IgD-negative memory B cell (primary cell): Measurements from ENCODE around the gene ATPAF1. TPM values are rescaled to one million over a fixed set of nuclear protein-coding genes. Genes with fewer than 3 reads are reported as not detected.

Experiments
- H3K27ac Mint-ChIP-seq, 3 donors: one replicate each; pipeline ENCODE4 v1.8.0; 2020 to 2022; ENCODE audit warnings: mild to moderate bottlenecking in 3 of 3, mixed read lengths in 3 of 3, moderate library complexity in 1 of 3
- H3K27me3 Mint-ChIP-seq: one replicate; pipeline ENCODE4 v1.8.0; 2021; ENCODE audit warnings: mixed read lengths
- H3K36me3 Mint-ChIP-seq: one replicate; pipeline ENCODE4 v1.8.0; 2020; ENCODE audit warnings: mild to moderate bottlenecking, mixed read lengths
- H3K4me1 Mint-ChIP-seq, 3 donors: one replicate each; pipeline ENCODE4 v1.8.0; 2020 to 2022; ENCODE audit warnings: mixed read lengths in 3 of 3, mild to moderate bottlenecking in 1 of 3
- H3K4me3 Mint-ChIP-seq, 4 donors: one replicate each; pipeline ENCODE4 v1.8.0; 2020 to 2022; ENCODE audit warnings: mild to moderate bottlenecking in 4 of 4, mixed read lengths in 4 of 4, moderate library complexity in 3 of 4
- H3K9me3 Mint-ChIP-seq, 3 donors: one replicate each; pipeline ENCODE4 v1.8.0; 2020 to 2021; ENCODE audit warnings: mixed read lengths in 3 of 3, mild to moderate bottlenecking in 1 of 3
- polyA plus RNA-seq: library from polyadenylated mRNA; unstranded; fragments of 300-500 nt; fragmentation: Illumina TruSeq; gene quantifications from one replicate; pipeline ENCODE4 v1.2.3, GENCODE V29; 2021

The ATPAF1 gene
- polyA plus RNA-seq, 1 donor from 2014 or later, result 55.1 TPM

DNA sequence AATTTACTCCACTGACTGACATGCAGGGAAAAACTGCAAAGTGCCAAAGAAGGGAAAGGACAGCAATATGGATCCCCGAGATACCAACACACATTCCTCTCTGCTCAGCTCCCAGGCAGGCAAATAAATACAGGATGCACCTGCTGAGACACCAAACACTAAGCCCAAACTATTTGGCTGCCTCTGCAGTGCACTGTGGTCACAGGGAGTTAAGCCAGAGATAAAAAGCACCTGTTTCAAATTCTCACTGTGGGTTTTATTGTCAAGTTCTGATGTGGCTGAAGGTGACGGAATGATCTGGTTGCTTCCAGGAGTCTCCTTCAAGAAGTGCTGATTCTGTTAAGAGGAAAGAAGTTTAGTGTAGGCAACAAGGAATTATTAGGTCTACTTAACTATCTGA, 21.2 kb upstream of the ATPAF1 start:
- Mint-ChIP-seq H3K4me3 (no peak overlapping the region), H3K4me1 (no peaks in the 10 kb centered on the region), H3K27ac (peak overlapping the region in 1 of 3 donors; percentile 28), H3K36me3 (peaks cover 3% of the 10 kb centered on the region), H3K27me3 (no peaks in the 10 kb centered on the region), H3K9me3 (no peaks in the 10 kb centered on the region)

DNA sequence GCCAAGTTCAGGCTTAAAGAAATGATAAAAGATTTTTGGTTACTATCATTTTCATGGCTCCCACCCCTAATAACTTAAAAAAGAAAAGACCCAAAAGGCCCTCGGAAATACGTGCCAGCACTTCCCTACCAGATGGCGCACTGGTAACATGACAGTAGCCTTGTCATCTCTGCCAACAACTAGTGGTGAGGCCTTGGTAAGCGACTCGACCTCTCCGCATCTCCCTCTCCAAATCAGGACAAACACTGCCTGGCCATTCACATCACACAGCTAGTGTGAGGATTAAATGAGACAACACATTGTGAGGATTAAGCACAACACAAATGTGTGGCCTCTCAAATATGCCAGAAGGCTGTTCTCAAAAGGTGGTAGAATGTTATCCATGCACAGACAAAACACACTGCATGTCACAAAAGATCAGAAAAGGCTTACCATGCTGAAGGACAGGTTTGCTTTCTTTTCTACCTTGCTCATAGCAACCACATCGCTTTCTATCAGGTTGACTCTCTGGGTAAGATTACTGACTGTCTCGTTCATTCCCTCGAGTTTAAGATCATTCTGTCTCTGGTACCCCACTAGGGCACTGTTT, 19.9 kb upstream of the ATPAF1 start:
- Mint-ChIP-seq H3K4me1 (no peaks in the 10 kb centered on the region), H3K36me3 (peaks cover 3% of the 10 kb centered on the region), H3K27ac (no peak overlapping the region), H3K4me3 (no peak overlapping the region), H3K27me3 (no peaks in the 10 kb centered on the region), H3K9me3 (no peaks in the 10 kb centered on the region)

DNA sequence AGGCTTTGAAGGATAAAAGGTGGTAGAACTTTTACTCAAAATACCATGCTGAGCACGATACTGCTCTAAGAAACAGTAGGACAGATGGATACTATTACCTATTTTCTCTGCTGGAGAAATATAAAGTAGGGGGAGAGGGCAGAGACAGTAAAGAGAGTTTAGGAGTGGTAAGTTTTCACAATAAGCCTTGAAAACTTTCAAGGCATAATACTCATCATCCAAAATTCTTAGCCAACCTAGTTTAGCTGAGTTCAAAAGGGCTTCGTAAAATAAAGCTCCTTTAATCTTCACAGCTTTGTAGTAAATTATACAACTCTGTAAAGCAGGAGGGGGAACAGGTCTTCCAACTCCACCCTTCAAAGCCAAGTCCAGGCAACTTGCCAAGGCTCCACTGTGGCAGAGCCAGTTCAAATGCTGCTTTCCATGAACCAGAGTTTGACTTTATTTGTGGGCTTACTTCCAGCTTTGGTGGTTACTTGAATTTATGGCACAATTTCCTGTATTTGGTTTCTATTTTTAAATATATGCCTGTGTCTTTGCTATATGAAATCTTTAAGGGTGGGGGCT, 19.0 kb upstream of the ATPAF1 start:
- Mint-ChIP-seq H3K27me3 (no peaks in the 10 kb centered on the region), H3K36me3 (peaks cover 3% of the 10 kb centered on the region), H3K4me3 (no peak overlapping the region), H3K4me1 (no peaks in the 10 kb centered on the region), H3K27ac (peak overlapping the region in 1 of 3 donors; percentile 50), H3K9me3 (no peaks in the 10 kb centered on the region)

DNA sequence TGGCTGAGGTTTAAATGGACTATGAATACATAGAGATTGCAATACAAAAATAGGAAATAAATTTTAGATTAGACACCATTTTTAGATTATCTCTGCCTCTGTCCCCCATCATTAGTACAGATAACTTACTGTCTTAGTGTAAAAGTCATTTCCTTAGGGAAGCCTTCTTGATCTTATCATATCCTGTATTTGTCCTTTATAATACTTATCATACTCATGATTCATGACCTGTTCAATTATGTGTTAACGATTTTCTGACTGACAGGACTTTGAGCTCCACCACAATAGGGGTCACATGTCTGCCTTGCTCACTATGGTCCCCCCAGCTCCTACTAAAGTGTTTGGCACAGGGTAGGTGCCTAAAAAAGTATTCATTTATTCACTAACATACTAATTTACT, 18.1 kb upstream of the ATPAF1 start:
- Mint-ChIP-seq H3K4me1 (no peaks in the 10 kb centered on the region), H3K4me3 (no peak overlapping the region), H3K9me3 (no peaks in the 10 kb centered on the region), H3K27ac (no peak overlapping the region), H3K27me3 (no peaks in the 10 kb centered on the region), H3K36me3 (no peaks in the 10 kb centered on the region)

DNA sequence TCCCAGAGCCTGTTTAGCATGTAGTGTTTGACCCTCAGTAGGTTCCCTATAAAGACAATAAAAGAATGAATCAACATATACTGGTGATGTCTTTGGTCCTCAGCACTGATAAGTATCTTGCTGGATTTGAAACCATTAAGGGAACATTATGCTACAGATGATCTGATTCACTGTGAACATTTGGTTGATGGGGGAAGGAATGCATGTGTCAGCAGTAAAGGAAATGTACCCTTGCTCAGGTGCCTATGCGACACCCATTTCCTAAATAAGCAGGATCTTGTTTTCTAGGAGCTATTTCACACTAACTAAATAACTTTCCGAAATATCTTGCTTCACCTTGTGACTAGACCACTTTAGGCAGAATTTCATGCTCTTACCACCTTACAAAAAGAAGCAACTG, 16.5 kb upstream of the ATPAF1 start:
- no peak overlapping the region for H3K4me3 Mint-ChIP-seq
- peaks cover 6% of the 10 kb centered on the region for H3K36me3 Mint-ChIP-seq
- H3K4me1 Mint-ChIP-seq, result peaks cover 0 to 4% (median 2%) of the 10 kb centered on the region in 3 donors
- H3K27ac Mint-ChIP-seq, result no peak overlapping the region
- no peaks in the 10 kb centered on the region for H3K9me3 Mint-ChIP-seq
- no peaks in the 10 kb centered on the region for H3K27me3 Mint-ChIP-seq

DNA sequence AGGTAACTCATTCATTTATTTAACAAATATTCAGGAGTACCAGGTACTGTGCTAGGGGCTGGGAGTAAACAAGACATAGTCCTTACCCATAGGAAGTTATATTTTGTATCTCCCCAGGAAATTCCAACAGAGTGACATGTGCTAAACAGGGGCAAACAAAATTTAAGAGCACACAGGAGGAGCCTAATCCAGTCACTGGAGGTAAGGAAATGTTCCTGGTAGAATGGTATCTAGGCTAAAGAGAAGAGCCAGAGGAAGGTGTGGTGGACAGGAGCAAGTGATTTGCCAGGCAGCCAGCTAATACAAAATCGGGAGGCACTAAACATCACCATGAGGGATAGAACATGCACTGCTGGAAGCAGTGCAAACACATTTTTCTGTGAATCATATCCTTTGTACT, 13.9 kb upstream of the ATPAF1 start:
- Mint-ChIP-seq H3K27ac (peak overlapping the region in 1 of 3 donors; percentile 62), H3K27me3 (no peaks in the 10 kb centered on the region), H3K4me1 (peaks cover 0 to 4% (median 3%) of the 10 kb centered on the region in 3 donors), H3K36me3 (peaks cover 9% of the 10 kb centered on the region), H3K9me3 (no peaks in the 10 kb centered on the region), H3K4me3 (no peak overlapping the region)

DNA sequence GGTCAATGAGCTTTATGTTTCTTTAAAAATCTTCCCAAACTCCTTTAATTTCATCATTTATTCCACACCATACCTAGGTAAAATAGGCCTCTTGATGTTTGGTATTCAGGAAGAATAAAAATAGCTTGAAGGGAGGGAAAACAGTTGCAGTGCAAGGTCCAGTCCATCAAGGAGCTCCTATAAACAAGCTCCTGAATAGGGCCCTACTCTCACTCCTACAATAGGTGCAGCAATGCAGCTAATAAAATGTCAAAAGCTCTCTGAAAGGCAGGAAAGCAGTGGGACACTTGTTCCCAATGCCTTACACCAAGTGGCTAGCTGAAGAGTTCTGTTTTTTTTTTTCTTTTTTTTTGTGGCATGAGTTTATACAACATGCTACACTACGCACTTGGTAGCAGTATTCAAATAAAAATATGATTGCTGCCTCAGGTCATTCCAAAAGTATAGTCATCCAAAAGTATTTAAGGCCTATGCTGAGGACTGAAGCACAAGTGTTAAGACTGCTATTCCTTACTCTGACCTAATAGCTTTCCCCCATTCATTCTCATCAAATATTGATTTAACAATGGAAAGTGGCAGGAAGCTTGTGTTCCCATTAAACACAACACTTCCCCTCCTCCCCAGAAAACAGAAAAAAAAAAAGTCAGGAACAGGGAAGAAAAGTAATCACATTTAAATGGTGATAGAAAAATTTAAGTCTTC, 13.3 kb upstream of the ATPAF1 start:
- Mint-ChIP-seq H3K4me1 (peaks cover 0 to 8% (median 5%) of the 10 kb centered on the region in 3 donors), H3K36me3 (peaks cover 9% of the 10 kb centered on the region), H3K4me3 (no peak overlapping the region), H3K9me3 (no peaks in the 10 kb centered on the region), H3K27me3 (no peaks in the 10 kb centered on the region), H3K27ac (peak overlapping the region in 1 of 3 donors; percentile 62)

DNA sequence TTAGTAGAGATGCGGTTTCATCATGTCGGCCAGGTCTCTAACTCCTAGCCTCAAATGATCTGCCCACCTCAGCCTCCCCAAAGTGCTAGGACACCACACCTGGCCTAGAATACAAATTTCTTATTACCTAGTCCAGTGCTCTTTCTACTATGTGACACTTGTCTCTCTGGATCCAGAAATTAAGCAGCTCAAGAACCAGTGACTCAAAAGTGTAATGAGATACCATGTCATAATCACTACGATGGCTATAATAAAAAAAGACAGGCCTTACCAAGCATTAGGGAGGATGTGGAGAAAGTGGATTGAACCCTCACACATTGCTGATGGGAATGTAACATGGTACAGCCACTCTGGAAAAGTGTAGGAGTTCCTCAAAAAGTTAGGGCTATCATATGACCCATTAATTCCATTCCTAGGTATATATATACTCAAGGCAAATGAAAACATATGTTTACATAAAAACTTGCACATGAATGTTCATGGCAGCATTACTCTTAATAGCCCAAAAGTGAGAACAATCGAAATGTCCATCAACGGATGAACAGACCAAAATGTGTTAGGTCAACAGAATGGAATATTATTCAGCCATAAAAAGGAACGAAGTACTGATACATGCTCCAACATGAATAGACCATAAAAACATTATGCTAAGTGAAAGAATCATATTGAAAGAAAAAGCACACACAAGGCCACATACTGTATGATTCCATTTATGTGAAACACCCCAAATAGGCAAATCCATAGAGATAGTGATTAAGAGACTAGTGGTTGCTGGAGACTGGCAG, 11.8 kb upstream of the ATPAF1 start:
- Mint-ChIP-seq H3K36me3 (peaks cover 9% of the 10 kb centered on the region), H3K9me3 (no peaks in the 10 kb centered on the region), H3K27ac (no peak overlapping the region), H3K4me3 (no peak overlapping the region), H3K4me1 (peaks cover 5 to 9% (median 8%) of the 10 kb centered on the region in 3 donors), H3K27me3 (no peaks in the 10 kb centered on the region)

DNA sequence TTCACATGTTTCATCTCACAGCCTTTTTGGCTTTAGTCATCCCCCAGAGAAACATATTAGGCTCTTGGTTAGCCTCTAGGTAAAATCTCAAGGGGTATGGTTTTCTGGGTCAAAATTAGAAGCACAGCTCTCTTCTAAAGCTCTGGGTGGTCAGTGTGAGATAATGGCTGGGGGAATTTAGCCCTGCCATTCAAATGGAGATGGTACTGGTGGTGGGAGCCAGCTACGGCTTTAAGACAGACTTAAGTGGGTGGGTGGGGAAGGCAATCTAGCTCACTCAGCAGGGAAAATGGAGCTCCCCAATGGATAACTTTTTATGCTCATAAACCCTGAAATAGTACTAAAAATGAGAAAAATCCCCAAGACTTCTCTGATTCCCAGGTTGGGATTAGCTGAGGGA, 9.2 kb upstream of the ATPAF1 start:
- Mint-ChIP-seq H3K27ac (peak overlapping the region in 1 of 3 donors; percentile 28), H3K36me3 (peaks cover 9% of the 10 kb centered on the region), H3K4me3 (no peak overlapping the region), H3K4me1 (peaks cover 5 to 9% (median 8%) of the 10 kb centered on the region in 3 donors), H3K9me3 (no peaks in the 10 kb centered on the region), H3K27me3 (no peaks in the 10 kb centered on the region)

DNA sequence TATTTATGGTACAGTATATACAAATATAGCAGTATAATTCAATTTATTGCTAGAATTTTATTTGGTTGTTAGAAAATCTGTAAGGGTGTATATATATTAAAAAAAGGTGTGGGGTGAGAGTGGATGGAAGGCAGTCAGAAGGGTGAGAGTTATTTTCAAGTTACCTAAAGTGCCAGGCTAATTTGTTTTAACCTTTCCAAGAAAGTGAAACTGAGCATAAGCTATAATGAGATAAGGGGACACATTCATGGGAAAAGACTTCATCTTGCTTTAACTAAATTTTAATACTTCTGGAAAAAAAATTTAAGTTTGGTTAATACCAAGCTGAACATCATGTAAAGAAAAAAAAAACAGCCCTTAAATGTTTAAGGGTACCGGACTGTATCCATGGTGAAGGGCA, 8.4 kb upstream of the ATPAF1 start:
- peak overlapping the region in 1 of 3 donors; percentile 89 for H3K27ac Mint-ChIP-seq
- no peaks in the 10 kb centered on the region for H3K27me3 Mint-ChIP-seq
- peaks cover 9% of the 10 kb centered on the region for H3K36me3 Mint-ChIP-seq
- no peaks in the 10 kb centered on the region for H3K9me3 Mint-ChIP-seq
- H3K4me3 Mint-ChIP-seq, result no peak overlapping the region
- peaks cover 5 to 9% (median 8%) of the 10 kb centered on the region in 3 donors for H3K4me1 Mint-ChIP-seq

DNA sequence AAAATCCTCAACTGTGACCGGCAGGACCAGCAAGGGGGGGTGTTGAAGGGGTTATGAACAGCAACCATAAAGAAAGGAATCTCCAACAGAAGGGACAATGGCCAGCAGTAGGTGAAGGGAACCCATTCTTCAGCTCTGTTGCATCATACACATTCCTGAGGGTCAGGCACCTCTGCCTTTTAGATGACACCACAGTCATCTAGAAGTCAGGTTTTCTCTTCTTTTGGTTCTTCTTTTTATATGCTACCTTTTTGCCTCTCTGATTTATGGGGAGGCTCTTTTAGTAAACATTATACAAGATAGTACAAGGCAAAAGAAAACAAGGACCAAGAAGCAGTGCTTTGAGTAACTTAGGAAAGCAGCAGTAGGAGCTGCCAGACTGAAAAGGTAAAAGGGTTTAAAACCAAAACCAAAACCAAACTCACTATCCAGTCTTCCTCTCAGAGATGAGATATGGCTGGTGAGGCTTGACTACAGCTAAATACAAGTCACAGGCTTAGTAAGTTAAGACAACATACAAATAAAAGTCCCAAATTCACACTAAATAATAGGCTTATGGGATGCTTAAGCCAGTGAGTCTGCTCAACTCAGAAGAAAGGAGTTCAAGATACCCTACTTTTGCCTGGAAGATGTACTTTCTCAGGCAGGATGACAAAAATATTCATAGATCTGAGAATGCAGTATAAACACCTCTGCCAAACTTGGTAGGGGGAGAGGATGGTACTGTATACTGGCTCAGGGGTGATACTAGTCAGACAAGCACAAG, 7.6 kb upstream of the ATPAF1 start:
- Mint-ChIP-seq H3K4me3 (no peak overlapping the region), H3K4me1 (peaks cover 5 to 9% (median 8%) of the 10 kb centered on the region in 3 donors), H3K27ac (peak overlapping the region in 2 of 3 donors; percentile 63 to 89), H3K36me3 (peaks cover 8% of the 10 kb centered on the region), H3K27me3 (no peaks in the 10 kb centered on the region), H3K9me3 (no peaks in the 10 kb centered on the region)

DNA sequence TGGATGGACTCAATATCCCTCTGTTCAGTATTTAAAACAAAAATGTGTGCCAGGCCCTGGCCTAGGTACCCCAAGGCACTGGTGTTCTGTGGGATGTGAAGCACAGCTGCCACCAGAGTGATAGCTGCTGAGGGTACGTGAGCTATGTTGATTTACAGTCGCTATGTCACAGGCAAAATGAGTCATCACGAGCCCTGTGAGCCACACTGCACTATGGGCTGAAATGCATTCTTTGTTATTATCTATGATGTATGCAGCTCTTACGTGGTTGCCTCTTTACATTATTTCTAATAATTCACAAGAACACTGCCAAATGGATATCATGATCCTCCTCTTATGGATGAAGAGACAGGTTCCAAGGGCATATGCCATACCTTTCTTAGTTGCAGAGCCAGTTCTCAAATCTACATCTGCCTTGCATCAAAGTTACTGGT, 5.6 kb upstream of the ATPAF1 start:
- no peaks in the 10 kb centered on the region for H3K9me3 Mint-ChIP-seq
- H3K27ac Mint-ChIP-seq, result no peak overlapping the region
- peaks cover 4% of the 10 kb centered on the region for H3K36me3 Mint-ChIP-seq
- peaks cover 3 to 9% (median 5%) of the 10 kb centered on the region in 3 donors for H3K4me1 Mint-ChIP-seq
- H3K4me3 Mint-ChIP-seq, result no peak overlapping the region
- H3K27me3 Mint-ChIP-seq, result no peaks in the 10 kb centered on the region

DNA sequence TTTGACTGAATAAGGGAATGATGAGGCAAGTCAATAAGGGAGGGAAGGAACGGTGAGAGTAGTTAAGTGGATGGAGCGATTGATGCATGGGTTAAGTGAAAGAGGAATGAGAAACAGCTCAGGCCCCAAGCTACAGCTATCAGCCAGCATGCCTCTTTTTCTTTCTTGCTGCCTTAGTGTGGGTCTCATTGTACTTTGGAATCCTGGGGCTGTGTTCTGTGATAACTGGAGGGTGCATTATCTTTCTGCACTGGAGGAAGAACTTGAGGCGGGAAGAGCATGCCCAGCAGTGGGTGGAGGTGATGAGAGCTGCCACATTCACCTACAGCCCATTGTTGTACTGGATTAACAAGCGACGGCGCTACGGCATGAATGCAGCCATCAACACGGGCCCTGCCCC, 4.5 kb upstream of the ATPAF1 start:
- no peaks in the 10 kb centered on the region for H3K9me3 Mint-ChIP-seq
- H3K36me3 Mint-ChIP-seq, result peaks cover 4% of the 10 kb centered on the region
- peak overlapping the region in 1 of 3 donors; percentile 59 for H3K27ac Mint-ChIP-seq
- H3K4me3 Mint-ChIP-seq, result peak overlapping the region in 1 of 4 donors; percentile 35
- no peaks in the 10 kb centered on the region for H3K27me3 Mint-ChIP-seq
- H3K4me1 Mint-ChIP-seq, result peaks cover 3 to 9% (median 5%) of the 10 kb centered on the region in 3 donors

DNA sequence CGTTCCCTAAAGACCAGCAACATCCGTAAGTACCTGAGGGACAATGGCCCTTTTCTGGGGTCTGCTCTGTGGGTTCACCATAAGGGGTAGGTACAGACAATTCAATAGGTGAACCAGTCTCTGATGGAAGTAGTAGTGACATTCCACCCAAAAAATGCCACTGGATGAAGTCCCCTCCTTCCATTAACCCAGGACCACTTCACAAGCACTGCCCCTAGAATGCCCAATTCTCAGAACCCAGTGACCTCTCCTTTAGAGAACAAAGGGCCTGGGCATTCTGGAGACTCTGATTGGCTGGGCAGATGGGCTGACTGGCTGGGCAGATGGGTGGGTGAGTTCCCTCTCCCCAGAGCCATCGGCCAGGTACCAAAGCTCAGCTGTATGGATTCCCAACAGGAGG, 3.4 kb upstream of the ATPAF1 start, which contains the start of gene TEX38:
Gene TEX38, plus strand, starts transcription at position 301 of the 400 bp plus-strand sequence. Its CDS starts 81 bp downstream, at position 382.
- Mint-ChIP-seq H3K4me3 (peak within 1 kb of the TSS in 1 of 4 donors; percentile 35), H3K27ac (peak within 1 kb of the TSS in 1 of 3 donors; percentile 59), H3K4me1 (peaks cover 5 to 20% (median 9%) of the 10 kb centered on the region in 3 donors), H3K9me3 (no peaks in the 10 kb centered on the region), H3K27me3 (no peaks in the 10 kb centered on the region), H3K36me3 (no peaks in the 10 kb centered on the region)
